Activated CD8-positive, alpha-beta memory T cell treated with anti-CD3 and anti-CD28 coated beads, Interleukin-2, amount 10 ng/mL, durations not matched to agents 7 days and 5 days (primary cell): Measurements from ENCODE around the gene CCDC191. TPM values are rescaled to one million over a fixed set of nuclear protein-coding genes. Genes with fewer than 3 reads are reported as not detected.
A peak's percentile ranks its signal among the peaks of the same experiment; 100 is the strongest.

Experiments used
- ATAC-seq: fragments of 150-1000 bp; cut with Tn5 transposase; one replicate; pipeline ENCODE4 v1.10.0; 2021; ENCODE audit warnings: moderate library complexity
- CTCF ChIA-PET: fragments of 350-600 bp; sonication (Branson Sonifier 250); formaldehyde crosslinking; loops from one replicate; lab custom pipeline; 2021; ENCODE audit warnings: antibody characterized with exemption; lab: Charles Lee
- DNase-seq: peaks from one replicate; pipeline ENCODE4 v3.0.0-alpha.2; 2020
- H3K27ac Mint-ChIP-seq: one replicate; pipeline ENCODE4 v1.8.0; 2021; ENCODE audit warnings: mild to moderate bottlenecking, mixed read lengths
- H3K27me3 Mint-ChIP-seq: one replicate; pipeline ENCODE4 v1.8.0; 2021; ENCODE audit warnings: mixed read lengths
- H3K36me3 Mint-ChIP-seq: one replicate; pipeline ENCODE4 v1.8.0; 2021; ENCODE audit warnings: mild to moderate bottlenecking, mixed read lengths
- H3K4me1 Mint-ChIP-seq: one replicate; pipeline ENCODE4 v1.8.0; 2021; ENCODE audit warnings: mixed read lengths
- H3K4me3 Mint-ChIP-seq: one replicate; pipeline ENCODE4 v1.8.0; 2021; ENCODE audit warnings: mild to moderate bottlenecking, moderate library complexity, mixed read lengths
- H3K9me3 Mint-ChIP-seq: one replicate; pipeline ENCODE4 v1.8.0; 2022; ENCODE audit warnings: low read depth, mixed read lengths
- total RNA-seq, 2 experiments: library from RNA; stranded (reverse); gene quantifications; one replicate each; pipeline ENCODE4 v1.2.3, GENCODE V29; 2021

Gene CCDC191
- total RNA-seq, 2 experiments from 2014 or later, result 1.7 to 2.9 TPM

DNA sequence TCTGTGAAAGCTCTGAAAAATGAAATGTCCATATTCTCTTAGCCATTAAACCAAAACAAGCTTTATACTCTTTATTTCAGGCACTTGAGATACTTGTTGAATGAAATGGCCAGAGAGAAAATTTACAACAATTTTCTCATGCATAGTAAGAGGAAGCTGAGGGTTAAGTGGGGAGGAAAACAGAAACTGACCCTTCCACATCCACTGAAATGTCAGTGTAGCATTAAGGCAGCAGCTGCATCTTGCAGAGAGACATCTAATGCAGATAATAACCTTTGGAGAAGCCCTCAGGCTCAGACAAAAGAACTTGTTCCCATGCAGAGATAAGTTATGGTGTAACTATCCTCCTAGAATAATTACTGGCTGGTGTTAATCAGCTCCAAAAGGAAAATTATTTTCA is 74.5 kb downstream of the CCDC191 start:
- Mint-ChIP-seq H3K36me3 (peaks cover 2% of the 10 kb centered on the region), H3K27ac (no peak overlapping the region), H3K9me3 (no peaks in the 10 kb centered on the region), H3K4me1 (peaks cover 2% of the 10 kb centered on the region), H3K27me3 (no peaks in the 10 kb centered on the region), H3K4me3 (no peak overlapping the region)
- ATAC-seq, result no peak
- DNase-seq, result no peak
- CTCF ChIA-PET, result no interaction called here

DNA sequence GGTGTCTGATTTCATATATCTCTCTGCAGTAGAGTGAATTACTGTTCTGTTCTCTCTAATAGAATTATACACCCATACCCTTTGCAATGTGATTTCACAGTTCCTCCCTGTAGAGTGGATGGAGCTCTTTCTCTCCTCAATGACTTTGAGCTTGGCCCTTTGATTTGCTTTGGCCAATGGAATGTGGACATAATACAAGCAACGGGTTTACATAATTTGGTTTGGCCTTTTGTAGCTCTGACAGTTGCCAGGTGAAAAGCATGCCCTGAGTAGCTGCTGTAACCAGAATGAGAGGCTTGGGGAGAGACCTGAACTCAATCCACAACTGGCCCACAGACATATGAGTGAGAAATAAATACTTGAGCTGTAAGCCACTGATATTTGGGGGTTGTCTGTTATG is 76.4 kb downstream of the CCDC191 start:
- CTCF ChIA-PET, result interaction anchor here (1.7 kb wide), 1 partner anchor 253 kb away, joined by 3 read pairs; no protein-coding TSS in a partner anchor
- no peak for ATAC-seq

DNA sequence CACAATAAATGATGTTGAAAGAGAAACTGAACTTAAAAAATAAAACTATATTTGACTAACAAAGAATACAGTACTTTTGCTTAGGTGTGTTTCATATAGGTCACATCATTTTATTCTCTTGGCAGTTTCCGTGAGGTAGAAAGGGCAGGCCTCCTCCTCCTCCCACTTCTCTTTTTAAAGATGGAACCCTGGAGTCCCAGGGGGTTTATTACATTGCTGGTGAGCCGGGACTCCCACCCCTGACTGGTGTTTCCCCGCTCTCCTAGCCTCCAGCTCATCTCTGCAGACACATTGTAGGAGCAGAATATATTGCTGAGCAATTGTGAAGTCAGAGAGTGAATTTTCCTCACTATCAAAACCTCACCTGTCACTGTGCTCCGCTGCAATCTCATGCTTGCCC is 78.5 kb downstream of the CCDC191 start:
- no peak overlapping the region for H3K27ac Mint-ChIP-seq
- CTCF ChIA-PET, result interaction anchor here (1.1 to 1.3 kb wide), 2 partner anchors 13 to 14 kb away, joined by 3 to 4 read pairs; no protein-coding TSS in a partner anchor
- H3K4me3 Mint-ChIP-seq, result no peak overlapping the region
- H3K36me3 Mint-ChIP-seq, result peaks cover 23% of the 10 kb centered on the region
- H3K9me3 Mint-ChIP-seq, result peaks cover 13% of the 10 kb centered on the region
- no peaks in the 10 kb centered on the region for H3K27me3 Mint-ChIP-seq
- ATAC-seq (no peak), DNase-seq (no peak)
- no peaks in the 10 kb centered on the region for H3K4me1 Mint-ChIP-seq

More for the DNA sequence above, 76.4 kb downstream of the CCDC191 start:
- Mint-ChIP-seq H3K36me3 (peaks cover 5% of the 10 kb centered on the region), H3K4me3 (no peak overlapping the region), H3K4me1 (no peaks in the 10 kb centered on the region), H3K9me3 (no peaks in the 10 kb centered on the region), H3K27ac (no peak overlapping the region), H3K27me3 (no peaks in the 10 kb centered on the region)
- DNase-seq, result no peak

GRCh38 chr3:113968986-113969385 is 87.3 kb downstream of the CCDC191 start:
- H3K4me1 Mint-ChIP-seq, result peaks cover 6% of the 10 kb centered on the region
- no peak for ATAC-seq
- H3K27me3 Mint-ChIP-seq, result no peaks in the 10 kb centered on the region
- H3K27ac Mint-ChIP-seq, result no peak overlapping the region
- no peak for DNase-seq
- H3K9me3 Mint-ChIP-seq, result peaks cover 11% of the 10 kb centered on the region
- no peak overlapping the region for H3K4me3 Mint-ChIP-seq
- peaks cover 11% of the 10 kb centered on the region for H3K36me3 Mint-ChIP-seq
- CTCF ChIA-PET, result no interaction called here

- H3K4me3 Mint-ChIP-seq, result no peak overlapping the region
- H3K27ac Mint-ChIP-seq, result no peak overlapping the region
- no peaks in the 10 kb centered on the region for H3K27me3 Mint-ChIP-seq
- DNase-seq, result no peak
- peaks cover 10% of the 10 kb centered on the region for H3K4me1 Mint-ChIP-seq
- no peak for ATAC-seq
- H3K9me3 Mint-ChIP-seq, result no peaks in the 10 kb centered on the region
- CTCF ChIA-PET, result no interaction called here
- H3K36me3 Mint-ChIP-seq, result no peaks in the 10 kb centered on the region
Observed at GRCh38 chr3:113966172-113966571, 90.2 kb downstream of the CCDC191 start.

GRCh38 chr3:113963879-113964278 is 92.4 kb downstream of the CCDC191 start:
- no peaks in the 10 kb centered on the region for H3K9me3 Mint-ChIP-seq
- no peak for ATAC-seq
- DNase-seq, result no peak
- CTCF ChIA-PET, result interaction anchor here (1.4 kb wide), 1 partner anchor 13 kb away, joined by 4 read pairs; no protein-coding TSS in a partner anchor
- peaks cover 10% of the 10 kb centered on the region for H3K4me1 Mint-ChIP-seq
- H3K27ac Mint-ChIP-seq, result no peak overlapping the region
- H3K36me3 Mint-ChIP-seq, result peaks cover 1% of the 10 kb centered on the region
- H3K4me3 Mint-ChIP-seq, result no peak overlapping the region
- no peaks in the 10 kb centered on the region for H3K27me3 Mint-ChIP-seq

- peaks cover 9% of the 10 kb centered on the region for H3K4me1 Mint-ChIP-seq
- CTCF ChIA-PET, result interaction anchor here (0.6 kb wide), 1 partner anchor 112 kb away, joined by 3 read pairs; no protein-coding TSS in a partner anchor
- peaks cover 1% of the 10 kb centered on the region for H3K36me3 Mint-ChIP-seq
- DNase-seq (no peak), ATAC-seq (no peak)
- no peak overlapping the region for H3K27ac Mint-ChIP-seq
- H3K9me3 Mint-ChIP-seq, result no peaks in the 10 kb centered on the region
- H3K27me3 Mint-ChIP-seq, result peaks cover 5% of the 10 kb centered on the region
- no peak overlapping the region for H3K4me3 Mint-ChIP-seq
Observed at GRCh38 chr3:113954091-113954685, 102.1 kb downstream of the CCDC191 start.

GRCh38 chr3:113953677-113954076 is 102.6 kb downstream of the CCDC191 start:
- CTCF ChIA-PET, result no interaction called here
- H3K27ac Mint-ChIP-seq, result no peak overlapping the region
- no peak overlapping the region for H3K4me3 Mint-ChIP-seq
- no peak for ATAC-seq
- H3K4me1 Mint-ChIP-seq, result peaks cover 13% of the 10 kb centered on the region
- DNase-seq, result no peak
- no peaks in the 10 kb centered on the region for H3K9me3 Mint-ChIP-seq
- peaks cover 10% of the 10 kb centered on the region for H3K27me3 Mint-ChIP-seq
- H3K36me3 Mint-ChIP-seq, result no peaks in the 10 kb centered on the region

DNA sequence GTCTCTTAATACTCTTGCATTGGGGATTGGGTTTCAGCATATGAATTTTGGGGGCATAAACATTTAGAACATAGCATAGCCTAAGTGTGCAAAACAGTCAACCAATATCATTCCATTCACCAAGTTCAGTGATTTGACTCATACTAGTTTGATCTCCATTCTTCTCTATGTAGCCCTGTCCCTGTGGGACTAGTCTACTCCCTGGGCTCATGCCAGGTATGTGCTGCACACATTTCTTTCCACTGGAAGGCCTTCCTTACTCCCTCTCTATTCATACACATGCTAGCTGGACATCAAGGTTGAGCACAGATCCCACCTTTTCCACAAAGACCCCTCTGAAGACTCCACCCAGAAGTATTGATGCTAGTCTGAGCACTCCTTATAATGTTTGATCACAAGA is 103.4 kb downstream of the CCDC191 start:
- ATAC-seq, result no peak
- no peak for DNase-seq
- Mint-ChIP-seq H3K27ac (no peak overlapping the region), H3K4me3 (no peak overlapping the region), H3K9me3 (no peaks in the 10 kb centered on the region), H3K27me3 (peaks cover 14% of the 10 kb centered on the region), H3K4me1 (peaks cover 15% of the 10 kb centered on the region), H3K36me3 (no peaks in the 10 kb centered on the region)
- CTCF ChIA-PET, result no interaction called here

DNA sequence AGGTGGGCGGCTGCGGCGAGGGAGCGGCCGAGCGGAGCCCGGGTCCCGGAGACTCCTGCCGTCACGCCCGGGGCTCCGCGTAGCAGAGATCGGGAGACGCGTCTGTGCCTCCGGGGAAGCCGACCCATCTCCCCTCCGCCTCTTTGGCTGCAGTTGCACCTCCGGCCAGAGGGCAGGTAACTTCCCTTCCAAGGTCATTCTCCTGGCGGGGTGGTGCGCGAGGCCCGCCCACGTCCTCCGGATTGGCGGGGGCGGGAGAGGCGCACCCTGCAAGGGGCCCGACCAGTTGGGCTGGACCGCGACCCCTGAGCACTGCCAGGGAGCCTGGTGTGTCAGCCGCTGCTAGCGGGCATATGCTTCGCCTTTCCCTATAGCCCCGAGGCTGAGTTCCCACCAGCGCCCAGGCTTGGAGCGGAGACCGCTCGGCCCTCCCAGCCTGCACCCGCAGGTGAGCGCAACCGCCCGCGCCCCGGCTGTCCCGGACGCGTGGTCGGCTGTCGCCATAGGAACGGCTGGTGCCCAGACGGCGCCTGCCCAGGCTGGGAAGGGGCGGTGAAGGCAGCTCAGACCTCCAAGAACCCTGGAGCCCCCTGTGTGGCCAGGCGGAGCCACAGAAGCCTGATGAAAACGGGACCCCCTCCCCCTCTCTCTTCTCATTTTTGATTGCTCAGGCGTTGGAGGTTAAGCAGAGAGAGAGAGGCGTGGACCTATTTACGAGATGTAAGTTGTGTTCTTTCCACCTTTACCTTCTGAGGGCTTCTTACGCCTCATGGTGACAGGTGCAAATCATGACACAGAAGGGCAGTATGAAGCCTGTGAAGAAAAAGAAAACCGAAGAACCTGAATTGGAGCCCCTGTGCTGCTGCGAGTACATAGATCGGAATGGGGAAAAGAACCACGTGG is 108.1 kb downstream of the CCDC191 start:
- Mint-ChIP-seq H3K9me3 (no peaks in the 10 kb centered on the region), H3K36me3 (no peaks in the 10 kb centered on the region), H3K27ac (no peak overlapping the region), H3K27me3 (peaks cover 38% of the 10 kb centered on the region), H3K4me3 (peak overlapping the region; percentile 60), H3K4me1 (peaks cover 12% of the 10 kb centered on the region)
- DNase-seq (peak; percentile 45), ATAC-seq (peak; percentile 49)
- CTCF ChIA-PET, result no interaction called here

GRCh38 chr3:113947372-113948014 is 108.8 kb downstream of the CCDC191 start, which contains the start of gene ZDHHC23:
Gene ZDHHC23 (plus strand): TSS chr3:113948013. CDS start chr3:113948803, 790 bp downstream.
- CTCF ChIA-PET, result interaction anchor here (0.6 to 0.7 kb wide), 2 partner anchors 9 to 1026 kb away, joined by 3 read pairs; no protein-coding TSS in a partner anchor
- H3K9me3 Mint-ChIP-seq, result no peaks in the 10 kb centered on the region
- H3K4me3 Mint-ChIP-seq, result peak within 1 kb of the TSS; percentile 74
- DNase-seq, result peak; percentile 59
- peaks cover 40% of the 10 kb centered on the region for H3K27me3 Mint-ChIP-seq
- peak; percentile 86 for ATAC-seq
- H3K36me3 Mint-ChIP-seq, result no peaks in the 10 kb centered on the region
- H3K4me1 Mint-ChIP-seq, result peaks cover 11% of the 10 kb centered on the region
- H3K27ac Mint-ChIP-seq, result no peak within 1 kb of the TSS

- H3K27me3 Mint-ChIP-seq, result peaks cover 43% of the 10 kb centered on the region
- no peak overlapping the region for H3K27ac Mint-ChIP-seq
- DNase-seq (no peak), ATAC-seq (no peak)
- H3K4me1 Mint-ChIP-seq, result peaks cover 11% of the 10 kb centered on the region
- CTCF ChIA-PET, result interaction anchor here (0.6 to 0.7 kb wide), 2 partner anchors 9 to 1027 kb away, joined by 3 read pairs; no protein-coding TSS in a partner anchor
- H3K4me3 Mint-ChIP-seq, result peak overlapping the region; percentile 74
- no peaks in the 10 kb centered on the region for H3K36me3 Mint-ChIP-seq
- no peaks in the 10 kb centered on the region for H3K9me3 Mint-ChIP-seq
Observed at GRCh38 chr3:113946831-113947230, 109.5 kb downstream of the CCDC191 start.

- H3K4me3 Mint-ChIP-seq, result no peak overlapping the region
- ATAC-seq (no peak), DNase-seq (no peak)
- peaks cover 2% of the 10 kb centered on the region for H3K27me3 Mint-ChIP-seq
- peaks cover 12% of the 10 kb centered on the region for H3K36me3 Mint-ChIP-seq
- H3K27ac Mint-ChIP-seq, result no peak overlapping the region
- H3K9me3 Mint-ChIP-seq, result peaks cover 12% of the 10 kb centered on the region
- CTCF ChIA-PET, result no interaction called here
- H3K4me1 Mint-ChIP-seq, result peaks cover 2% of the 10 kb centered on the region
Observed at GRCh38 chr3:113927556-113927955, 128.8 kb downstream of the CCDC191 start.
